SK-N-SH treated with all-trans-retinoic acid at 6 μM for 48 hours (cell line): ENCODE data around the gene OLFML2A.

Source experiments
- ARNTL ChIP-seq: fragments of 450-650 bp; formaldehyde crosslinking; IDR thresholded peaks from 2 replicates; pipeline ENCODE4 v1.5.0; 2020; ENCODE audit warnings: low read depth, mild to moderate bottlenecking, moderate library complexity, borderline replicate concordance
- BACH2 ChIP-seq: fragments of 250-450 bp; sonication (Bioruptor Pico); IDR thresholded peaks from 2 replicates; pipeline ENCODE4 v1.9.0; 2021; ENCODE audit warnings: mild to moderate bottlenecking, borderline replicate concordance
- GLIS3 ChIP-seq: fragments of 250-450 bp; sonication (Bioruptor Pico); IDR thresholded peaks from 2 replicates; pipeline ENCODE4 v1.5.0; 2020; ENCODE audit warnings: mild to moderate bottlenecking, moderate library complexity
- SNAI2 ChIP-seq: fragments of 250-450 bp; sonication (Bioruptor Pico); IDR thresholded peaks from 2 replicates; pipeline ENCODE4 v1.5.0; 2020; ENCODE audit warnings: mild to moderate bottlenecking, moderate library complexity
- TF ChIP-seq, protein P1 (sequence below): fragments of 250-450 bp; sonication (Bioruptor Pico); IDR thresholded peaks from 2 replicates; pipeline ENCODE4 v1.8.0; 2020; ENCODE audit warnings: mild to moderate bottlenecking, moderate library complexity, borderline replicate concordance
- TF ChIP-seq, protein P2 (sequence below): fragments of 250-450 bp; sonication (Bioruptor Pico); IDR thresholded peaks from 2 replicates; pipeline ENCODE4 v1.8.0; 2021; ENCODE audit warnings: low read depth, mild to moderate bottlenecking, moderate library complexity, borderline replicate concordance

DNA sequence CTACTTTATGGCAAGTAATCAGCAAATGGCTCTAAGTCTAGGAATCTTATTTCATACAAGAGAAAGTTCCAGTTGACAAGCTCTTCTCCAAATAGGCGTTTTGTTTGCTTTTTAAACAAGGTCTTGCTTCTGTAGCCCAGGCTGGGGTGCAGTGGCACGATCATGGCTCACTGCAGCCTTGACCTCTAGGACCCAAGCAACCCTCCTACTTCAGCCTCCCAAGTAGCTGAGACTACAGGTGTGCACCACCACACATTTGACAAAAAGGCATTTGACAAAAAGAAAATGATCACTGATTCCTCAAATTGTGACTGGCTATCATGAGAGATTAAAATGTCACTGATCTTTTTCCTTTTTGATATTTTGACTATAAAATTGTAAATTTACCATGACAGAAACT is 37.6 kb upstream of the OLFML2A start:
- TF ChIP-seq GLIS3 (CRISPR knock-in tag) (no peak), ARNTL (CRISPR knock-in tag) (no peak), SNAI2 (no peak), BACH2 (CRISPR knock-in tag) (no peak)
- TF ChIP-seq, protein P1, sequence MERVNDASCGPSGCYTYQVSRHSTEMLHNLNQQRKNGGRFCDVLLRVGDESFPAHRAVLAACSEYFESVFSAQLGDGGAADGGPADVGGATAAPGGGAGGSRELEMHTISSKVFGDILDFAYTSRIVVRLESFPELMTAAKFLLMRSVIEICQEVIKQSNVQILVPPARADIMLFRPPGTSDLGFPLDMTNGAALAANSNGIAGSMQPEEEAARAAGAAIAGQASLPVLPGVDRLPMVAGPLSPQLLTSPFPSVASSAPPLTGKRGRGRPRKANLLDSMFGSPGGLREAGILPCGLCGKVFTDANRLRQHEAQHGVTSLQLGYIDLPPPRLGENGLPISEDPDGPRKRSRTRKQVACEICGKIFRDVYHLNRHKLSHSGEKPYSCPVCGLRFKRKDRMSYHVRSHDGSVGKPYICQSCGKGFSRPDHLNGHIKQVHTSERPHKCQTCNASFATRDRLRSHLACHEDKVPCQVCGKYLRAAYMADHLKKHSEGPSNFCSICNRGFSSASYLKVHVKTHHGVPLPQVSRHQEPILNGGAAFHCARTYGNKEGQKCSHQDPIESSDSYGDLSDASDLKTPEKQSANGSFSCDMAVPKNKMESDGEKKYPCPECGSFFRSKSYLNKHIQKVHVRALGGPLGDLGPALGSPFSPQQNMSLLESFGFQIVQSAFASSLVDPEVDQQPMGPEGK (CRISPR knock-in tag) = no peak
- TF ChIP-seq, protein P2, sequence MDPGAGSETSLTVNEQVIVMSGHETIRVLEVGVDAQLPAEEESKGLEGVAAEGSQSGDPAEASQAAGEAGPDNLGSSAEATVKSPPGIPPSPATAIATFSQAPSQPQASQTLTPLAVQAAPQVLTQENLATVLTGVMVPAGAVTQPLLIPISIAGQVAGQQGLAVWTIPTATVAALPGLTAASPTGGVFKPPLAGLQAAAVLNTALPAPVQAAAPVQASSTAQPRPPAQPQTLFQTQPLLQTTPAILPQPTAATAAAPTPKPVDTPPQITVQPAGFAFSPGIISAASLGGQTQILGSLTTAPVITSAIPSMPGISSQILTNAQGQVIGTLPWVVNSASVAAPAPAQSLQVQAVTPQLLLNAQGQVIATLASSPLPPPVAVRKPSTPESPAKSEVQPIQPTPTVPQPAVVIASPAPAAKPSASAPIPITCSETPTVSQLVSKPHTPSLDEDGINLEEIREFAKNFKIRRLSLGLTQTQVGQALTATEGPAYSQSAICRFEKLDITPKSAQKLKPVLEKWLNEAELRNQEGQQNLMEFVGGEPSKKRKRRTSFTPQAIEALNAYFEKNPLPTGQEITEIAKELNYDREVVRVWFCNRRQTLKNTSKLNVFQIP (CRISPR knock-in tag) = no peak
